Stimulated activated CD8-positive, alpha-beta memory T cell treated with anti-CD3 and anti-CD28 coated beads, Interleukin-7, amount 100 ng/mL, for 4 hours (primary cell): ENCODE data around the gene CACNG4.

ENCODE experiments used
- DNase-seq, 2 donors: peaks; one replicate each; pipeline ENCODE4 v3.0.0-alpha.2; 2020; ENCODE audit warnings: low read depth in 2 of 2

CACNG4 gene

DNA sequence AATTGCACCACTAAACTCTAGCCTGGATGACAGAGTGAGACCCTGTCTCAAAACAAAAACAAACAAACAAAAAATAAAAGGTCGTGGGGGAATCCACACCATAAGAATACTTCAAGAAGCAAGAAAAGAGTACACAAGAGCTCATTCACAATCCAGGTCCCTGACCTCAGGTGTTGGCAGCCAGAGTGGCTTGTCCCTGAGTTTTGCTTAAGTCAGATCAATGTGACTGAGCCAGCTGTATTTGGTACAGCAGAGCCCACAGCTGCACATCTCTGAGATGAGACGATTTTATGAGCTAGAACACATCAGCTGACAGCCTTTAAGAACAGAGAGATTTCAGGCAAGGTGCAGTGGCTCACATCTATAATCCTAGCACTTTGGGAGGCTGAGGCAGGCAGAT is 102.2 kb downstream of the CACNG4 start:
- DNase-seq = no peak

DNA sequence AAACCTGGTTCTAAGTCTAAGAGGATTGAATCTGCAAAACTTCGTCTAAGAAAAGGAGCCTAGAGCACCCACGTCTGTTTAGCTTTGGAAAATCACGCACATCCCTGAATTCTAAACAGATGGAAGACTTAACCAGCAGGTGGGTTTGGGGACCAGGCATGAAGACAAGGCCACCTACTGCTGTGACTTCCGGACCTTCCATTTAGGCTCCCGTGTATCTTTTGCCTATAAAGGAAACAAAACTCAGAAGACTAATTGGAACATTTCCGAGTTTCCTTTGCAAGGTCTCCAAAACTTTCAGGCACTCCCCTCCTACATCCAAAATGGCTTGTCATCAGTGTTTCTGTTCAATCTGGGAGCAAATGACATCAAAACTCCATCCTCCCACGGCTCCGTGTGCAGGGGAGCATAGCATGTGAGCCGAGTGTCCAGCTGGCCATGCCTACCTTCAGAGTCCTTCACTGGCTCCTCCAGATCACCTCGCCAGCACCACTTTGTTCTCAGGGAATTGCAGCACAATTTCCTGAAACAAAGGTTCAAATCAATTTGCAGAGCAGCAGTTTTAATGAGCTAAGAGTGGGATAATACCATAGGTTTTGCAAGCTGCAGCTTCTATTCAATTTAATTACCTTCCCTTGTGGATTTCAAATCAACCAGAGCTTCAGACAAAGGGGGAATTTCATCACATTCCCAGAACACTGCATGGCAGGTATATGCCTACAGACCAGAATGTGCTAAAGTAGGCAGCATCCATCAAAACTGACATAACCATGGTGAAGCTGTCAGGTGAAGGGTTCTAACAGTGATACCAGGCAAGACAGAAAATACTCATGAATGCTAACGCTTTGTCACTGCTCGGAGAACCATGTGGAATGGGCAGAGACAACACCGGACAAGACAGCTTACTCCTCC is 103.3 kb downstream of the CACNG4 start:
- DNase-seq = no peak

DNA sequence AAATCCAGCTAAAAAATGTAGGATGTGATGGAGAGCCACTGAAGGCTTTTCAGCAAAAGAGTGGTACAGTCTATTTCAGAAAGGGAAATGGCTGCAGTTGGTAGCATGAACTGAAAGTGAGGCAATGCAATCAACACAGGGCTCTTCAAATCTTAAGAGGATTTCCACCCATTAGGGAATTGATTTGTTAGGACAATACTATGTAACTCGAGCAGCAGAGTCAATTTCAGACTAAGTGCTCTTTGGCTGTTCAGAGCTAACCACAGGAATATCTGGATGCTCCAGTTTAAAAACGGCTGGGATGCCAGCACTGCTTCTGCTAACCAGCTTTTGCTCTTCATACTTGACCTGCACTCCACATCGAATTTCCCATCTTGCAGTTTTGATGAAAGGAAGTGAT is 104.5 kb downstream of the CACNG4 start:
- no peak for DNase-seq

DNA sequence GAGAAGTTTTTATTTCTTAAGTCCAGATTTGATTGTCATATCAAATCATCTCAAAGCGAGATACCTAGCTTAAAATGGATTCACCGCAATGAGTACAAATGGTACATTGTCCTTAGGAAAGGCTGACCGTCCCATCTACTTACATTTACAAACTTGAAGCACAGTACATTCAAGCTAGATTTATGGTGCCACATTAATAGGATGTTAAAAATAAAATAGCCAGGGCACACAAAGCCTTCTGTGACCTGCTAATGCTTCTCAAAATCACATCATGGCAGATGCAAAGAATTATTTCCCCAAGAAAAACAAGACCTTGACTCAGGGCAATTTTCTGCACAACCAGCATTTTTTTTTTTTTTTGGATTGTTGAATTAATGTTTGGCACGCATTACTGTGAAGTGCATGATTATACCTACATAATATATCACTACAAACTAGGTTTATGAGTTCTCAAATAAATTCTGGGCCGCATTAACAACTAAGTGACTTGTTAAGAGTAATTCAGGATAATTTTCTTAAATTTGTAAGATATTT is 105.2 kb downstream of the CACNG4 start:
- no peak for DNase-seq

DNA sequence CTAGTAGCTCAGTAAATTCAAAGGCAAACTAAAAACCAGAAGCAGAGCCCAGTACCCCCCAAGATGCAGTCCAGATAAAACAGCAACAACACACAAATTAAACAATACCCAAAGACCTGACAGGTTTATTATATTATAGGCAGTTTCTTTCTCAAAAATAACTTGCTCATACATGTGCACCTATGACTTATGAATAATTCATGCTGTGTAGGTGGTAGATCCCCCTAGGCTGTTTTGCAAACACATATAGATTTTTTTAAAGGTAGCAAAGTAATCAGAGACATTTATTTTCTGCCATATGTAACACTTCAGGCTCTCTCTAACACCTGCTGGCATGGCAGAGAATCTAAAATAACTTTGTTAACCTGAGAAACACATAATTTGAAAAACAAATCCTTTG is 107.1 kb downstream of the CACNG4 start:
- no peak for DNase-seq

DNA sequence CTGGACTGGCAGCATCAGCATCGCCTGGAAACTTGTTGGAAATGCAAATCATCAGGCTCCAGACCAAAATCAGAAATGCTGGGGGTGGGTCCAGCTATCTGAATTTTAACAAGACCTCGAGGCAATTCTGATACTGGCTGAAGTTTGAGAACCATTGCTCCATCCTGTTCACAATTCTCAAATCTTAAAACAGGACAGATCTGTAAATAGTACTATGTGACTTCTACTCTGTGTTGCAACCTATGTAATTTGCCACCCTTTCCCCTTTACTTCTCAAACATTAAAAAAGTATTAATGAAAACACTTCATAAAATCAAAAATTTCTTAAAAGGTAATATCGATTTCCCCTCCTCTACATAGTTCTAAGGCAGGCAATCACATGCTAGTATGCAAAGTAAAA is 108.4 kb downstream of the CACNG4 start:
- DNase-seq = no peak

DNA sequence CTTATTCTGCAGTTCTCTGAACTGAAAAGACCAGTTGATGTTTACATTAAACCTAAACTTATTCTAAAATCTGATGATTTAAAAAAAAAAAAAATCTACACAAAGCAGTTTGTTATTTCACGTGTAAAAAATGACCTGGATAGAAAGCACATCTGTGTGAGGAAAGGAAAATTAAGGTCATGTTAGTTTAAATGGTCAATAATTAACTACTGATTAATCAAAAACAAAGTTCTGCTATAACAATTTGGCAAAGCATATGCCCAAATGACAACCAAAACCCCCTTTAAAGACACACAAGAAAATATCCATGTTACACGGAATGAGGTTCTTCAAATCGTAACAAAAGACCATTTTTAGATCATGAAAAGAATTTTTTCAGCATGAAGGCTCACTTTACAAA is 110.3 kb downstream of the CACNG4 start:
- no peak for DNase-seq

DNA sequence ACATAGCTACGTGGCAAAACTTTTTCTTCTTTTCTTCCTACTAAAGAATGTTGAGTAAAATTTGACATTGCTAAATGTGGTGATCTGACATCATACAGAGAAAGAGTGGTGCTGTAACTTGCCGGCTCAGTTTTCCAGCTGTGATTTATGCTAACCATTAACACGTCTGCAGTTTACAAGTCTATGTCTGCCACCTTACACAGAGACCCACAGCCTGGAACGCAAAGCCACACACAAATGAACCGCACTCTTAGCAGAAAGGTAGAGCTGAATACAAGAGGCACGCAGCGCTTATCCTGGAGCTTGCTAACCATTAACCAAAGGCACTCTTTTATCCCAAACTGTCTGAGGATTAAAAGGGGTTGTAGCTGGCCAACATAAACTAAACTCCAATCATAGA is 111.8 kb downstream of the CACNG4 start:
- DNase-seq = no peak

DNA sequence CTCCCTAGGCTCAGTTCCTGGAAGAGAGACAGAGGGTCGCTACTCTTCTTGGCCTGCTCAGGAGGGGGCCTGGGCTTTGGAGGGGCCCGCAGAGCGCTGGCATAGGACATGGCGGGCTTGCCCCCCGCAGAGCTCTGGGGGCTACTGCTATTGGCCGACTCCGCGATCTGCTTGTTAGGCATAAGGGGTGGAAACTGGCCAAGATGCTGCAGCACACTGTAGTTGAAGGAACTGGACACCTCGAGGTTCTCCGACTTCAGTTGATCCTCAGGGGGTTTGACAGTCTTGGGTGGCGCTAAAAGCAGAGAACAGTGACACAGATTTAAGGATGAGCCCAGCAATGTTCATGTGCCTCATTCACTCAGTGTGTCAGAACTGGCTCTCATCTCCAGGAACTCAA is 113.8 kb downstream of the CACNG4 start:
- no peak for DNase-seq

DNA sequence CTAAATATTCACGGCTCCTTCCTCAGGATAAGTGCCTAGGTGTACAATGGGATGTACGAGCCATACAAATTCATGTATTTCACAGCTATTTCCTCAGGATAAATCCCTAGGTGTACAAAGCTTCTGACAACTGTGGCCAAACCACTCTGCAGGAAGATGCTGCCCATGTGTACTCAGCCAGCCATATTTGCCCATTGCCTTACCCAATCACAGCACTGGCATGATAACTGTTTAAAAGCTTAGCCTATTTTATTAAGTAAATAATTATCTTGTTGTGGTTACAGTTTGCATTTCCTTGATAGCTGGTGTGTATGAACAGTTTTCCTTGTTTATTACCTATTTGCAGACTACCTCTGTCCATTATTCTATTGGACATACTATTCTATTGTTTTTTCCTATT is 115.0 kb downstream of the CACNG4 start:
- no peak for DNase-seq

DNA sequence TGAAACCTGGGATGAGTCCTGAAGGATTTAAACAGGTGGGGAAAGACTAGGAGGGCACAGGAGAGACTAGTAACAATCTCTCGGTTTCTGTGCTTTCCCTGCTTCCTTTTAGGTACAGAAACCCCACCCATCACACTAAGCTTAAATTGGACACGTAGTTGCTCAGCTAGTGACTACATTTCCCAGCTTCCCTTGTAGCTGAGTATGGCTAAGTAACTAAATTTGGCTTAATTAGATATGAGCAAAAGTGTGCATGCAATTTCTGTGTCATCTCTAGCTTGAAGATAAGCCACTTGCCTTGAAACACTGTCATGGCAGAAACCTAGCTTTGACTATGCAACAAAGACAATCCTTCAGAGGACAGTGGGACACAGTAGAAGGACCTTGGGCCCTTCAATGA is 116.3 kb downstream of the CACNG4 start:
- DNase-seq = no peak

DNA sequence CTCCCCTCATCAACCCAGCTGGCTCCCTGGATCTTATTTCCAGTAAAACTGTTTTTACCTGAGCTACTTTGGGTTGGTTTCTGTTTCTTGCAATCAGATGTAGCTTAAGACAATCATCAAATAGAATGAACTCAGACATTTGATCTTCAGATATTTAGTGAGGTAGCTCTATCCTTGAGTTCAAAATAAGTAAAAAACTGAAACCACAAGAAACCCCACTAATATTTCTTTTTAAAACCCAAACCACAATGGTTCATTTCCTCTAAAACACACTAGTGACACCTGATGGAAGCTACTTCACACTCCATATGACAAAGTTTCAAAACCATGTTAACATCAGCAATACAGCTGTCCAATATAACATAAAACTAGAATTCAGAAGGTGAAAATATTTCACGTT is 117.6 kb downstream of the CACNG4 start:
- DNase-seq = no peak
